ENCODE measurements around the gene C1orf116. TPM values are rescaled to one million over a fixed set of nuclear protein-coding genes. Genes with fewer than 3 reads are reported as not detected.

The C1orf116 gene
- 0.11 TPM in 1 of 2 replicates, not detected in the other for total RNA-seq (2014; rRNA removed; shearing (Covaris generic))

DNA sequence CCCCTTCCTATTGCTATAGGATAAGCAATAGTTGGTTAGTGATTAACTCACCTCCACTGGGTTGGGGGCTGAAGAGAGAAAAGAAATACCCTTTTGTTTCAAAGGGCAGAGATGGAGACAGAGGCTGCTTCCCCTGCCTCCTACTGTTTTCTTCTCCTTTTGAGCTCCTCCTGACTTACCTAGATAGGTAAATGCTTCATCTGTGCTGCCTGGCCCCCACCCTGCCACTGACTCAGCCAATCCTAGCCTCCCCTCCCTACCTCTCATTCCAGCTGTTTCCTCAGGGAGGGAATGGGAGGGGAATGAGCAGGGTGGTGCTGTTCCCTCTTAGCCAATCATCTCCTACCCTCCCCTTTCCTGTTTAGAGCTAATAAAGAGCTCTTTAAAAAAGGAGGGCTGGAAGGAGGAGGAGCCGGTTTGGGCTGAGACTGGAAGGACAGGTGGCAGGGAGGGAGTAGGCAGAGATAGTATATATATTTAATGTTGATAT is at the start of gene C1orf116:
TSS of gene C1orf116 (minus strand) at position 229 of the 490 bp plus-strand sequence. CDS start 5,158 bp downstream, outside the sequence.
- peak; percentile 48 for DNase-seq (ENCODE audit: low read depth)

DNA sequence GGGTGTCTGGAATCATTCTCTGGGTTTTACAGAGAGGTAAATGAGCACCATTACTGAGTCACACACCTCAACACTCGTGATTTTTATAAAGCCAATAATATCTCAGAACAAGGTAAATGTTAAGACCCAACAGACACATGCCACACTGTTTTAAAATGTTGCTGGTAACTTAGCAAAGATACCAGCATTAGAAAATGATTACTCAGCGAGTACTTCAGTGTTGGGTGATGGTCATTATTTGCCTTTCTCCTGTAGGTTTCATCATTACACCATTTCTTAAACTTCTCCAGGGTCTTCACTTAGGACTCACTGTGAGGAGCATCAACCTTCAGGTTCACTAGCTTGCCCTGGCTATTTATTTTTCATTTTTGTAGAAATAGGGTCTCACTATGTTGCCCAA is 49.2 kb upstream of the C1orf116 start:
- DNase-seq (ENCODE audit: low read depth), result no peak

DNA sequence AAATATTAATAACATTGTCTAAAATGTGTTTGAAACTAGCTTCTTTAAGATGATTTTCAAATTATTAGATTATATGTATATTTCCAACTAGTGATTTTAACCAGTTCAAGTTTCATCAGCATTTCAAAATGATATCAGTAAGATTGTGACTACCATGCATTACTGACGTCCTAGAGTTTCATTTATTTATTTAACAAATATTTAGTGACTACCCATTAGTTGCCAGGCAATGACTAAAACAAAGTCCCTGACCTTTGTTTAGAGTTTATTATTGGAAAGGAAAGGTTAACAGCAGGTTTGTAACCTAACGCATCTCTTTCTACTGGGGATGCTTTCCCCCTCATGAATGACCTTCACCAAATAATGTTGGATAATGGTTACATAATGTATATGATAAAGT is 48.5 kb upstream of the C1orf116 start:
- no peak for DNase-seq (ENCODE audit: low read depth)

DNA sequence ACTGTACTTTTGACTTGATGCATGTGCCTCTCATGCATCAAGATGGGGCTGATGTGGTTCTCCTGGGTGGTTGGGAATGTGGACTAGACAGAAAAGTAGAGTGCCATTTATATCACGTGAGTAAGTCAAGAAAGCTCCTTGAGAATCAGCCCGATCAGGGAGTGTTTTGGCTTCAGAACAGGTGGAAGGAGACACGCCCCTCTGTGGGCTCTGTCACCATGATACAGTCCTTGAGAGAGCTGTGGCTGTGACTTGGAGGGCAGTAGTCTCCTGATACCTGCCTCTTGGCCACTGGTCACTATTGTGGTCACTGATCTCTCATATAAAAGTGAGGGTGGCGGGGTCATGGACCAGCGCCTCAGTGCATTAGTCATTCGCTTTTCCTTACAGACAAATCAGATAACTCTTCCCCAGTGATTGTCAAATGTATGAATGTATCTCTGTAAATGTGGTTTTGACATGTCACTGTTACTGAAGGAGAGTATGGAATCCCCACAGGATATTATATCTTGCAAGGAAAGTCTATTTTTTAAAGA is 47.2 kb upstream of the C1orf116 start:
- no peak for DNase-seq (ENCODE audit: low read depth)

DNA sequence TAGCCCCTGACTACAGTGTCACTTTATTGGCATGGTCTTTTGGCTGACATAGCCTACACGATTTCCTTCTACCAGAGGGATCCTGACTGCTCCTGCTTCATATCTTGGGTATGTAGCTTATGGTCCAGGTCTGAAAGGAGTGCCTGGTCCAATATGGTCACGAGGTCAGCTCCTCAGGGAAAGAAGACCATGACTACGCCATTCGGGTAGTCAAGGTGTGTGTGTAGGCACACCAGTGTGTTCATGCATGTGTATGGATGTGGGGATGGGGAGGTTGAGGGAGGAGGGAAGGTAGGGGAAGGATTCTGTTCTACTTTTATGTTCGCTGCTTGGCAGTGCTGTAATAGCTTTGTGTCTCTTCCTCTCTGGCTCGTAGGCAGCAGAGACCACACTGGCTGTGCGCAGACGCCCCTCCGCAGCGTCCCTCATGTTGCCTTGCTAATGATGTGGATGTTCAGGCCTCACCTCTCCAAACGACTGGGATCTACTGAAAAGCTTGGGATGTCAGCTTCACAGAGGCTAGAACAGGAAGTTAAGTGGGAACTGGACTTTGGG is 46.1 kb upstream of the C1orf116 start:
- no peak for DNase-seq (ENCODE audit: low read depth)

DNA sequence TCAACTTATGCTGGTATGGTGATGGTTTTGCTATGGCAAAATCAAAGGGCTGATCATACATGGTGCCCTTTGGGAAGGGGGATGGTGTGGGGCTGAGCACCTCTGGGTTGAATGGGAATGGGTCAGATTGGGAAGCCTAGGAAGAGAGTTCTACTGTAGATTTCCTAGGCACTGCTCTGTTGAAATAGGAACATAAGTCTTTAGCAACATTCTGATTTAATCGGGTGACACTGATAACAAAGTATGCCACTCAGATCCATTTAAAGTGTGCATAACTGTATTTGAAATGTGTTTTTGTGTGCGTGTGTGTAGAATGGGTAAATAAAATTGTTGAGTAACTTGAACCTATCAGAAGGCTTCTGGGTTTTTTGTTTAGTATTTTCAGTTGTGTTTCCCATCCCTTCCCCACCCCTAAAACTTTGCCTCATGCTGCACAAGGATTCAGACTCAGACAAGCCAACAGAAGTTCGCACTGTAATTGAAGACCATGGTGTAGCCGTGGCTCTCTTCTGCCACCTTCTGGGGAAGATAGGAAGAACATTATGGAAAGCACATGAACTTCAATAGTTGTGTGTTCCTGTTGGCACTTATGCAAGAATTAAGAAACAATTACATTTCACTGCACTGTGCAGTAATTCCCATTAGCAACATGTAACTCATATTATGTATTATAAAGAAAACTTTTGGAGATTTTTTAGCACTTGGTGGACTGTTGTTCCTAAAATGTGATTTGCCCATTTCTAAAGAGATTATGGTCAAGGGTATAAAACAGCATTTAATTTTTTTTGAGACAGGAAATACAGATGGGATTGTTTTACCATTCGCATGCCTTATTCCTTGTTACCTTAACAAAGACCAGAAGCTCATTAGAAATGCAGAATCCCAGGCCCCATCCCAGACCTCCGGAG is 45.2 kb upstream of the C1orf116 start:
- DNase-seq (ENCODE audit: low read depth), result peak; percentile 66

DNA sequence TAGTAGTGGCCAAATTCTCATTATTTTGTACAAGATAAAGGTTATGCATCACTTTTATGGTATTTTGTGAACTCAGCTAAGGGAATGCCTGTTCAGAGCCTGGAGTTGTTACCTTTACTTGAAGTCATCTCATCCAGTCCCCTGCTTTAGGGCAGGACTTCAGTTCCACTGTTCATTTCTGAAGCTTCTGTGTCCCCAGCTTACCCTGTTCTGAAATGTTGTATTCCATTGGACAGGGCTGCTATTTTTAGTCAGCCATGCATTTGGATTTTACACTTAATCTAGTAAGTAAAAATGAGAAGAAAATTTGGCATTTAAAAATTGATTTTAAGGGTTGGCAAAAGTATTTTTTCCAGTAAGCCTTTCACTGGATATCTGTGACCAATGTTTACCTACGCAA is 44.5 kb upstream of the C1orf116 start:
- no peak for DNase-seq (ENCODE audit: low read depth)

DNA sequence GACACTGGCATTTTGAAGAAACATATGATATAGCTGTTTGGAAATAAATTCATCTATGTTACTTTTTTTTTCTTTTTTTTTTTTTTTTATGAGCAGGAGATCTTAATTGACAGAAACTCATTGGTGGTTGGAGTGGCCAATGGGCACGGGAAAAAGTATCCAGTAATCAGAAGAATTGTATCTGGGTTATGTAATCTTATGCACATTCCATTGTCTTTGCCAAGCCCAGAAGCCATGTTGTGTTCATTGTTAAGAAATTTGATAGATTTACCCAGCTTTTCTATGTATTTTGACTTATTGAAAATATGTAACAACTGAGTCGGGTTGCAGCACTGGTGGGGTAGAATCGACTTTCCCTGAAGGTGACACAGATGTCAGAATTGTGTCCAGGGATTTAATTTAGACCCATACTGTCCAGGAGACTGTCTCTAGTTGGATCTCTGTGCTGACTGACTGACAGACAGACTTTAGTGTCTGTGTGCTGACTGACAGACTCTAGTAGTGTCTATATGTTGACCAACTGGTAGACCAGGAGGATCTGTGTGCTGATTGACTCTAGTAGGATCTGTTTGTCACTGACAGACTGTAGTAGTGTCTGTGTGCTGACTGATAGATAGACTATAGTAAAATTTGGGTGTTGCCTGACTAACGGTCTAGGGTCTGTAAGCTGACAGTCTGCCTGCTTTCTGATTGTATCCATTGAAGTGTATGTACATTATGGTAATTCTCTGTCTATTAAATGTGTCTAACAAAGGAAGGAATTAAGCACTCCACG is 43.8 kb upstream of the C1orf116 start:
- DNase-seq (ENCODE audit: low read depth), result no peak

DNA sequence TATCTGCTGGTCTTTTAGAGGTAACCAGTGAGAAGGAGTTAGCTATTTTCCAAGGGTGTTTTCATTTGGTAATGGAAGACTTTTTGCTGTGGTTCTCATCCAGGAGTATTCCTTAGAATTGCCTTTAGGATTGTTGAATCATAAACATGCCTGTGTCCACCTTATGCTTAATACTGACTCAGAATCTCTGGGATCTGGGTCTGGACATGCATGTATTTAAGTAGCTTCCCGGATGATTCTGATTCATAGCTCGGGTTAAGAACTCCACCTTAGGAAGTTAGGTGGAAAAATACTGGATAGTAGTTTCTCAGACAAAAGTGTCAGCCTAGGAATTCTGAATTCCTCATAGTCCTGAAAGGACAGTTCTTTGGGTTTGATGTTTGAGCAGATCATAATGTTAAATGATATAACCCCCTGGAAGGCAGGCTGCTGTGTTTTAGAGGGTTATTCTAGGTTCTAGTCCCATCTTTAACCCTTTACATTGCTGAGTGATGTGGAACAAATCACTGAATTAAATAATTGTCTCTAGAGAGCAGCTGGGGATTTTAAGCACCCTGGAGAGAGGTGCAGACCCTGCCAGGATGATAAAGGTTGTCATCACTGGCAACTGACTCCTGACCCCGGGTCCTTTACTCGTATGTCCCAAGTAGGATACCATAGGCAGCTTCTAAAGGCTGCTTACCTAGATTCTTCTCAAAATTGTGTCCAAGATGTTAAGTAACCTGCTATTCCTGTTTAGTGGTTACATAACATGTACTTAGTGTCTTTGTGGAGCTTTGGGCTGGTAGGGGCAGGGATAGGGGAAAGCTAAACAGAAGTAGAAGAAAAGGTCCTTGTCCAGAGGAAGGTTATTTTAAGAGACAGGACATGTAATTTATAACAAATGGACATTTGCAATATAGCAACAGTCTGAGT is 41.6 kb upstream of the C1orf116 start:
- no peak for DNase-seq (ENCODE audit: low read depth)

DNA sequence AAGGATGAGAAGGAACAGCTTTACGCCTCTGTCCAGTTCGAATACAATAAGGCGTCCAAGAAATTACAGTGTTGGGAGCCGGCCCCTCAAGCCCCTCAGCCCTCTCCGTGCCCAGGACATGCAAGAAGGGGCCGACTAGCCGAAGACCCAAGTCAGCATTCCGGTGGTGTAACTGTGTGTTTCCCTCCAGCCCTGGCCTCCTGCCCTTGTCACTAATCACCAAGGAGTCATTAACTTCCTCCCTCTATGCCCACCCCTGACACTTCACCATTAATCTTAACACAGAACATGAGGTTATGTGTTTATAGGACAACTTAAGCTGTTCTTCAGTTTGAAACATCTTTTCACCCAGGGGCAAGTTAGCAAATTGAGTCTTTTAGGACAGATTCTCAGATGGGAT is 39.7 kb upstream of the C1orf116 start:
- no peak for DNase-seq (ENCODE audit: low read depth)

DNA sequence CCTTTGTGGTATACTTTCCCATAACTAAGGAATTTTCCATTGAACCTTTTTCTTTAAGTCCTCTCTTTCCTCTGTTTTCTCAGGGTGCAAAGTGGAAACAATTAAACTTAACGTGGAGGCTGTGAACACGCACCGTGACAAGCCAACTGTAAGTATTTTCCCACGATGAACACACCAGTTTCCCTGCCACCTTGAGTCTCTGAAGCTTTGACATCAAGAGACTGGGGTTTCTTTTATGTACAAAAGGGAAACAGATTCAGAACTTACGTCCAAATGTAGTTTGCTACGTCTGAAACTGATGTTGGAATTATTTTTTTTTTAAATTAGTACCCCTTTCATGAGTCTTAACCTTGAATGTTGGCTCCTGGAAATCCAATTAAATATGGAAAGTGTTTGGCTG is 38.9 kb upstream of the C1orf116 start:
- DNase-seq (ENCODE audit: low read depth), result no peak

DNA sequence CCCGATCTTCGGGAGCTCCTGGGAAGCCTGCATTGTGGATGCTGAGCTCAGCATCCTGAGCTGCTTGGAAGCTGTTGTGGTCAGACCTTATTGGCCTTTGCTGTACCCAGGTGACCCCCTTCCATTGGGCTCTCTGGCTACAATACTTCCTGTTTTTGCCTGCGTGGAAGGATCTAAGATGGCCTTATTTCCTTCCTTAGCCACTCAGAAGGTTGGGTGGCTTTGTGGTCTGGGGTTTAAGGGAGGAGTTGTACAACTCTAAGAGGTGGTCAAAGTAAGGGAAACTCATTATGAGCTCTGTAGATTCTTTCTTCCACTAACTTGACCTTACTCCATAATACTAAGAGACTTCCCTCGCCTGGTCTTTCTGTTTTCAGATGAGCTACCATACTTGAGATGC is 38.3 kb upstream of the C1orf116 start:
- DNase-seq (ENCODE audit: low read depth), result no peak

DNA sequence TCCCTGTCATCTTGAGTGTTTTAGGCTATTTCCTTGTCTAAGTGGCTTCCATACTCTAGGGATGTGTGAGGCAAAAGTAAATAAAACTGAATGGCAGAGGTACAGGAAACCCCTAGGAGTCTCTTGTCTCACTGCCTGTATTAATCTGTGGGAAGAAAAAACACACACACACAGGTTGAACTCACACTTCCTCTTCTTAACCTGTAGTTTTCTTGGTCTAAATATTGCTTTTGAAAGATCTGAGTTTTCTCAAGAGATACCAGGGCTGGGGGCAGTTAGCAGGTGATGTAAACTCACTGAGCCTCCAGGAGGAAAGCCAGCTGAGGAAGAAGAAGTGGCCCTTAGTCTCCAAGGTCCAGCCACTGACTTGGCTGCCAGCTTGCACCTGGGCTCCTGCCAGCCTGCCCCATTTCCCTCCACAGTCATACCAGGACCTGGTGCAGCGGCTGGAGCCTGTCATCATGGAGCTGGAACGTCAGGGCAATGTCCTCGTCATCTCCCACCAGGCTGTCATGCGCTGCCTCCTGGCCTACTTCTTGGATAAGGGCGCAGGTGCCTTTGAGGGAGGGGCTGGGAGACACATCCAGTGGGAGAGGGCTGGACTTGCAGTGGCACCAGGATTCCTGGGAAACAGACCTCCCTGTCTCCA is 37.4 kb upstream of the C1orf116 start:
- no peak for DNase-seq (ENCODE audit: low read depth)

DNA sequence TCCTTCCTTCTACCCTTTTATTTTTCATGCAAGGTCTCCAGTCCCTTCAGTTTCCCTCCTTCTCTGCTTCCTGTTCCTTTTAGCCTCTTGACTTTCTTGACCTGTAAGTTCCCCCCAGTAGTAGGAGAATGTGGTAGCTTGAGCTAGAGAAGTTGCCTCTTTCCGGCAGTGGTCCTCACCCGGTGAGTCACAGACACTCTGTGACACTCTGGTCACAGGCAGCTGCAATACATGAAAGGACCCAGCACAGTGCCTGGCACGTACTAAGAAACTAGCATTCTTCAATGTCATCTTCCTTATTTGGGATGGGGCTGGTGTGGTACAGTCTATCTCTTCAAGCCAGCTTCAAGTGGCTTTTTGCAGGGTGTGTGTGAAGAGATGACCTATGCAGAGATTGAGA is 36.5 kb upstream of the C1orf116 start:
- no peak for DNase-seq (ENCODE audit: low read depth)

DNA sequence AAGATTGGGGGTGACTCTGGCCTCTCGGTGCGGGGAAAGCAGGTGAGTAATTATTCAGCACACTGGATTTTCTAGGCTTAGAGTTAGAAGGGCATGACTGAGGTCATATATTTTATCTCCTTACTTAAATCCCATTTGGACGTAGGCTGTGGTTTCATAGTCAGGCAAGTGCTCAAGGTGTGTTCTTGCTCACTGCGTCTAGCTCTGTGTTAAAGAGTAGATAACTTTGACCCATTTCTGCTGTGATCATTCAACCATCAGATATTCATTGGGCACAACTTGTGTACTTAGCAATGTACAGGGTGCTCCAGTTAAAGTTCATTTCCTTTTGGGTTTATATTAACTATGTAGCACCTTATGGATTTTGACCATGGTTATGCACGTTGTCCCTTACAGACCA is 35.1 kb upstream of the C1orf116 start:
- DNase-seq (ENCODE audit: low read depth), result no peak

DNA sequence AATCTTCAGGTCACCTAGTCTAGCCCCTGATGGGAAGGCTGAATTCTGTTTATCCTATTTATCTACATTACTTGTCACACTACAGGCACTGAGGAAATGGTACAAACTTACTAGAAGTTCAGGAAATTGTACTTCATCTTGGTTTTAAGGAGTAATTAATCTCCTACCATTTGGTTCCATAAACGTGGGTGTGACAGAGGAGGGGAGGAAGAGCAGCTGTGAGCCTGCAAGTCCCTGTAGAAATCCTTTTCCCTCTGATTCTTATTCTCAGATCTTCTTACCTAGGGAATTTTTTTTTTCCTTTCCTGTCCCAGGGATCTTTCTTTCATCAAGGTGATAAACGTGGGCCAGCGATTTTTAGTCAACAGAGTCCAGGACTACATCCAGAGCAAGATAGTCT is 34.6 kb upstream of the C1orf116 start:
- DNase-seq (ENCODE audit: low read depth), result no peak

DNA sequence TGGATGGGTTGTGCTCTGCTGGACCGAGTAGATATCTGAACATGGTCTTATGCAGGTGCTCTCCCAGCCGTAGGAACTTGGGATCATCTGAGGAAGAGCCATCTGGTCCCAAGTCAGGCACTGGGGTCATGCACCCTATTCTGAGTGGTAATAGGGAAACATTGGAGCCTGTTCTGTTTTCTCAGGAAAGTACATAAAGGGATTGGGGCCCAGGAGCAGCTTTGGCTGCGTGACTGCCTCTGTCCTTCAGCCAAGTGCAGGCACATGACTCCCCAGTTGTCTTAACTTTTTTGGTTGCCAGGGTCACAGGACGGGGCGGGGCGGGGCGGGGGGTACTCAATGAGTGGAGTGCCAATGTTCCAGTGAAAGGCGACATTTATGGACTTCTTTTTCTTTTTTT is 32.0 kb upstream of the C1orf116 start:
- no peak for DNase-seq (ENCODE audit: low read depth)

DNA sequence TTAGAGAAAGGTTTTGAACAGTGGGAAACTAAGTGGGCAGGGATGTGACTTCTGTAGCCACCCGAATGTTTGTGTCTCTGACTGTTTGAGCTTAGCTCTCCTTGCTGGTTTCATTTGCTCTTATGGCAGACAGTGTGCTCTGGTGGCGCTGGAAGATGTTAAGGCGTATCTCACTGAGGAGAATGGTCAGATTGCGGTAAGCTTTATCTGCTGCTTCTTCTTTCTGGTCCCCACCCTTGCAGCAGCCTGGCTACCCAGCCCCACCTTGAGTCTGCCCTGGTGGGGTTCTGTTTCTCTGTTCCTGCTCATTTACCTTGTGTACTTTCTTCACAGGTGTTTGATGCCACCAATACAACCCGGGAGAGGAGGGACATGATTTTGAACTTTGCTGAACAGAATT is 30.5 kb upstream of the C1orf116 start:
- no peak for DNase-seq (ENCODE audit: low read depth)

DNA sequence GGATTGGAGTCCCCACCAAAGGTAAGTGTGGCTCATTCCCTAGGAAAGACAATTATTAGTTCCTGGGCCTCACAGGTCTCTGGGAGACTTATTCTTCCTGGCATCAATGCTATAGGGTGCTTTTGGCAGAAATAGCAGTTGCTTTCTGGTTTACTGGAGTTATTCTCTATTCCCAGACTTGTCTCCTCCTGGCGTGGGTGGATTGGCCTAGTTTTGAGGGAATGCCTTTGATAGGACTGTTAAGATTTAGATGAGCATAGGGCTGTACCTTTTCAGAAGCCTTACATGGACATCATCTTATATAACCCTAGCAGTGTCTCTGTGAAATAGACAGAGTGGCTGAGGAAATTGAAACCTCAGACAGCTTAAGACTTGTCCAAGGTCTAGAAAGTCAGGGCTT is 29.5 kb upstream of the C1orf116 start:
- no peak for DNase-seq (ENCODE audit: low read depth)

DNA sequence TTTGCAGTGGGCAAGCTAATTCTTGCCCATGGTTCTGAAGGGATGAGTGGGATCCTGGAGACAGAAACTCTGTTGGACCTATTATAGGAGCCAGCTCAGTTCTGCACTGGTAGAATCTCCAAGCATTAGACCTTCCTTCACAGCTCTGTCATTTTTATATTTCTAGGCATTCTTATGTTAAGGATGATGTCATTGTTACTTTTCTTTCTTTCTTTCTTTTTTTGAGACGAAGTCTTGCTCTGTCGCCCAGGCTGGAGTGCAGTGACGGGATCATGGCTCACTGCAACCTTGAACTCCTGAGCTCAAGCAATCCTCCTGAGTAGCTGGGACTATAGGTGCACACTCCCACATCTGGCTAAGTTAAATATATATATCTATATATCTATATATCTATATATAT is 28.0 kb upstream of the C1orf116 start:
- no peak for DNase-seq (ENCODE audit: low read depth)

DNA sequence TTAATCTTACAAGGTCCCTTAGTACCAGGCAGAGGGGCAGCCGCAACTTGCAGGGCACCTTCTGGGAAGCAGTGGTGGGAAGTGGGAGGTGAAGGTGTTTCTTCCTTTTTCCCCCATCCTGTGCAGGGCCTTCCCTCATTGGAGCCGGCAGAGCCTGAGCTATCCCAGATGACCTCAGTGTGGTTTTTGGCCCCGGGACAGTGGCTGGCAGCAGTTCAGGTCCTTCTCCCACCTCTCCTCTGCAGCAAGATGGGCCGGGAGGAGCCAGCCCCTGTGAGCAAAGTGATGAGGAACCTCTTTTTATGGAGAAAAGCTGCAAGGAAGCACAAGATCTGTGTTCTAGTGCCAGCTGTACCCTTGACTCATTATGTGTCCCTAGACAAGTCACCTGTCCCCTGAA is 27.3 kb upstream of the C1orf116 start:
- DNase-seq (ENCODE audit: low read depth), result no peak

Measured in Daoy (cell line).